Superior temporal gyrus (tissue), 1 donor: ENCODE data around the gene TNFRSF8.

Source experiments
- DNase-seq: peaks from one replicate; pipeline ENCODE4 v3.0.0-alpha.2; 2016; ENCODE audit errors: extremely low spot score

Gene TNFRSF8

DNA sequence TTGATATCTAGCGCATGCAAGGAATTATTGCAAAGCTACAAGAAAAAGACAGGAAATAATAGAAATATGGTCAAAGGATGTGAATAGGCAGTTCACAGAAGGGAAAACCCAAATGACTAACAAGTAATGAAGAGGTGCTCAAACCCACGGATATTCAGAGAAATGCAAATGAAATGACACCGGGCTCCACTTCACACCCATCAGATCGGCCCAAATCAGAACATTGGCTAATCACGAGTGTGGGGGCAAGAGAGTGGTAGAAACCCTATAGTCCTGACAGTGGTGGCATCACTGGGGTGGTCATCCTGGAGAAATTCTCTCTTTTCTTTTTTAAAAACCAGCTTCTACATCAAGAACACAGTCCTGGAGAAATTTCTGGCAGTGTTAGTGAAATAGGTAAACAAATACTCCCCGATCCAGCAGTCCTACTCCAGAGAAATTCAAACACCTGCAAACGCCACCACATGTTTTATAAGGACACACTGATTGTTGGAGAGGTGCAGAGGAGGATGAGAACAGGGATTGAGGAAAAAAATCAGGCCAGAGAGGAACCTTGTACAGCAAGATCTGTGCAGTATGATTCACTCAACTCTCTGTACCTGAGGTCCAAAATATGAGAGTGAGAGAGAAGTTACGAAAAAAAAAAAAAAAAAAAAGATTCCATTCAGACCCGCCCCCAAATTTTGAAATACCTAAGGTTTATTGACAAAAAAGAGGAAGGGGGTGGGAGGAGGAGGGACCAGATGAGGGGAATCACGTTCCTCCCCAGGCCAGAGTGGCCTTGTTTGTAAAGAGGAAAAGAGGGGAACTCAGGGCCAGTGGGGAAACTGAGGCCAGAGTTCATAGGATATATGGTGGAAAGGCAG, 94.5 kb downstream of the TNFRSF8 start:
- no peak for DNase-seq

DNA sequence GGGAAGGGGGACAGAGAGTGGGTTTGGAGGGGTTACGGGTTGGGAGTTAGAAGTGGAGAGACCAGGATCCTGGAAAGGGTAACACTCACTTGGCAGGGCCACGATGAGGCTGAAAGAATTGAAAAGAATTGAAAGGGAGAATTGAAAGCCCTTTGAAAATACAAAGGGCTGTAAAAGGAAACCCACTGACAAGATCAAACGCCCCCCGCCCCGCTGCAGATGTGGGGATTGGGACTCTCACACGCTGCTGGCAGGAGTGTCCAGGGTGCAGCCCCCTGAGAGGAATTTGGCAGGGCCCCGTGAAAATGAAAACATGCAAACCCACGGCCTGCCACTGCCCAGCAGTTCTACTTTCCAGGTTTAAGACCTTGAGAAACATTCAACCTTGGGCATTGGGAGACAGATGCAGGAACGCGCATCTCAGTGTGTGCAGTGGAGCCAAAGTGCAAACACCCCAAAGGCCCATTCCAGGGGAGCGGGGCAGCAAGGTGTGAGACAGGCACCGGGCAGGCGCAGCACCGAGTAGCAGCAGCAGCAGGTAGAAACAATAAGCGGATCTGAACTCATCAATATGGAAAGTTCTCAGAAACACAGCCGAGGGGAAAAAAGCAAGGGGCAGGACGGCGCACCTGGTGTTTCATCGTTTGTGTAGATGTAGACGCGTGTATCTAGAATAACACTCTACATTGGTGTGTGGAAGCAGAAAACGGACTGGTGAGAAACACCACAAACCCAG, 95.4 kb downstream of the TNFRSF8 start:
- no peak for DNase-seq

DNA sequence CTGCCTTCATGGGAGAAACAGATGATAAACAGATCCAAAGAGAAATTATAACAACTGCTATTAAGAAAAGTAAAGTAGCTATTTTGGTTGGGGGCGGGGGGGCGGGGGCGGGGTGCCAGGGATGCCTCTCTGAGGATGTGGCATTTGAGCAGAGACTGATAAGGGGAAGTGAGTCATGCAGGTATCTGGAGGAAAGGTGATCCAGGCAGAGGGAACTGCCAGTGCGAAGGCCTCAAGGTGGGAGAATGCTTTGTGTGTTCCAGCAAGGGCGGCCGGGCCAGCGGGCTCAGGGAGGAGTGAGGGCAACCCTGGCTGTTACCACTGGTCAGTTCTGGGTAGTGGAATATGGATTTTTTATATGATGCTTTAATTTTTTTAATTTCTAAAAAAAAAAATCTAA, 96.7 kb downstream of the TNFRSF8 start:
- DNase-seq, result no peak

DNA sequence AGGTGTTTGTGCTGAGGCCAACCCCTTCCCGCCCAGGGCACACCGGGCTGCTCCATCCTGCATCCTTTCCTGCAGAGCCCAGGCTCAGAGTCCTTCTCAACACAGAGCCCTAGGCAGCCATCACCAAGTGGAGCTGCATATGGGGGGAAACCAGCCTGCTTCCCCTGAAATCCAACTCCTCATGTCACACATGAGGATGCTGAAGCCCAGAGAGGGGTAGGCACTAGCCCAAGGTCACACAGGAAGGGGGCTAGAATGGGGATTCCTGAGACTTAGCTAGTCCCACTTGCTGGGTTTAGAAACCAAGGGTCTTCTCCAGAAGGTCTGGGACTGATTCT, 98.2 kb downstream of the TNFRSF8 start:
- DNase-seq, result no peak

DNA sequence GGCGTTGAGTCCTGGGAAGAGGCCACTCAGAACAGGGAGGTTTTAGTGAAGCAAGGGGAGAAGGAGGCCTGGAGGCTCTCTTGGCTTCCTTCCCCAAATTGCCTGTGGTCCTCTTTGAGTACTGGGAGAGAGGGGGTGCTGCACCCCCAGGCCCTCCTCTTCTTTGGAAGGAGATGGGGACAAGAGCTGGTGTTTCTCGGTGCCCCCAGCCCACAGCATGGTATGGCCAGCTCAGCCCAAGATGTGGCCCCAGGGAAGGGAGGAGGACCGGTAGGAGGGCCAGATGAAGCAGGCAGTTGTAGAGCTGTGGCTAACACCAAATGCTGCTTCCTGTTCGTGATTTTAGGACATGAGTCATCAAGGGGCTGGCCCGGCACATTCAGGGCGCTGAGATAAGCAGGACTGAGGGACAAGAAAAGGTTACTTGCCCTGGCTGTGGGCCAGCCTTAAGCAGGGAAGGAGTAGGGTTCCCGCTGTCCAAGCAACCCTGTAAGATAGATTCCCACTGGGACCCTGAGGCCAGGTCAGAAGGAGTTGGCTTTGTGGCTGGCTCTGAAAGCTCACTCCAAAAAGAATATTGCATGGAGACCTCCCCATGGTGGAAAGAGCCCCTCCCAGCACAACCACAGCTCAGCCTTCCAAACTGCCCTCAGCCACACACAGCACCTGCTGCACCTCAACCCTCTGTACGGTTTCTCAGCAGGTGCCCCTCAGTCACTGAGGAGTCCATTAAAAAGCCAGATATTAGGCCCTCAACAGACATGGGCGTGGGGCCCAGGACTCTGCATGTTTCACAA, 98.8 kb downstream of the TNFRSF8 start:
- DNase-seq, result peak; percentile 26

DNA sequence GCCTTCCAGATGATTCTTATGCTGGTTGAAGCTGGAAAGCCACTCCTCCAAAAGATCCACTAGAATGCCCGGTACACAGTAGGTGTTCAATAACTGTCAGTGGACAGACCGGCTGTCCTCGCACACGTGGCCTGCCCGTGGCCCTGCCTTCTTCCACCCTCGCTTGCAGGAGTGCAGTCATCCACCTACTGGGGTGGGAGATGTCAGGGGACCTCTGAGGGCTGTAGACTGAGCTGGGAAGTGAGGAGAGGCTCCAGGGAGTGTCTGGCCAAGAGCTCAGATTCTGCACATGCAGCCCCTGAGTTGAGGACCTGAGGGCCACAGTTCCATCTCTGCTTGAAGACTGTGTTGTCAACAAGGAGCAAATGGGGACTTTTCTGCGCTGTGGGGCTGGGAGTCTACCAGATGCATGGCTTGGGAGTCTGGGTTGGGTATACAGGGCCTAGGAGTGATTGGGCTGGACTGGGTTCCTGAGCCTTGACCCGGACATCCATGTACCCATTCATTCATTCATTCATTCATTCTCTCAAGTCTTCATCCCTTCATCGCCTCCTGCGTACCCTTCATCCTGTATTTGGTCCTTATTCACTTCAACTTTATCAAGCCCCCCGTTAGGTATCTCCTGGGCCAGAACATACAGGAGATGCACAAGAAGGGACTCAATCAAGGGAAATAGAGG, 99.5 kb downstream of the TNFRSF8 start:
- no peak for DNase-seq

DNA sequence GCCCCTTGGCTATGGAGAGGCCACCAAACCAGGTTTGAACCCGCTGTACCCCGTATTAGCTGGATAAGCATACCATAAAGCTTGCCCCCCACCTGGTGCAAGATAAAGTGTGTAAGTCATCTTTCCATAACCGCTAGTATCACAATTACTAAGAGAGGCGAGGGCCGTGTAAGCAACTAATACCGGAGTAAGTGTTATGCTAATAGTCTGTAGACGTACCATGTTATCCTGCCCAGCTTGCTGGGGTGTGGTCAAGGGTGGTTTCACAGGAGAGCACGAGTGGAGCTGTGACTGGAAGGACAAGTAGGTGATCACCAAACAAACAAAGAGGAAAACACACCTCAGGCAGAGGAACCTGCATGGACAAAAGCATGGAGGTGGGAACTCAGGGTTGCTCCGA, 100.1 kb downstream of the TNFRSF8 start:
- no peak for DNase-seq

DNA sequence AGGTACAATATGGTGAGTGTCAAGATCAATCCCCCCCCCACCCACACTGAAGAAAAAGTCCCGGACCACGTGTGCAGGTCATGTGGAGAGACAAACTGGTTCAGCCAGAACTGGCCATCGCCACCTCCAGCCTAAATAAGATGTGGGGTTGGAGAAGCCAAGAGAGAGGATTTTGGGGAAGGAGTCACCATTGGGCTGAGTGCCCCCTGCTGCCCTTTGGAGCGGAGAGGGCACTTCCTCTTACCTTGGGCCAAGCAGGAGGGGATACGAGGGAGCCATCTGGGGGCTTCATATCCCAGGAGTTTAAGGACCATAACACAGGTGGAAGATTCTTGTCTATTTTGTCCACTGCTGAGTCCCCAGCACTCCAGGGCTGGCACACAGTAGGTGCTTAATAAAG, 101.1 kb downstream of the TNFRSF8 start:
- no peak for DNase-seq

DNA sequence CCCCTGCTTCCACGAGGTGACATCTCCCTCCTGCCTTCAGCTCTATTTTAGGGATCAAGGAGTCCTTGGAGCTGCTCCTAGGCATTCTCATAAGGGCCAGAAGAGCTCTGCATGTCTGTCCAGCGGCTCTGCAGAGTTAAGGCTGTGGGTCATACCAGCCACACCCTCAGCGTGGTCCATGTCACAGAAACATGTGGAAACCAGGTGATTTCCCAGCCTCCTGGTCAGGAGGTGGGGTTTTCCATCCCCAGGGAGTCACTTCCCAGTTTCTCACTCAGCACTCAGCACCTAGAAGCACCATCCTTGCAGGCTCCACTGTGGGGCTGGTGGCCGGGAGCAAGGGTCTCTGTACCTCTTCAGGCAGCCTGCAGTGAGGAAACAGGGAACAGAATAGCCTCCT, 102.2 kb downstream of the TNFRSF8 start:
- no peak for DNase-seq

DNA sequence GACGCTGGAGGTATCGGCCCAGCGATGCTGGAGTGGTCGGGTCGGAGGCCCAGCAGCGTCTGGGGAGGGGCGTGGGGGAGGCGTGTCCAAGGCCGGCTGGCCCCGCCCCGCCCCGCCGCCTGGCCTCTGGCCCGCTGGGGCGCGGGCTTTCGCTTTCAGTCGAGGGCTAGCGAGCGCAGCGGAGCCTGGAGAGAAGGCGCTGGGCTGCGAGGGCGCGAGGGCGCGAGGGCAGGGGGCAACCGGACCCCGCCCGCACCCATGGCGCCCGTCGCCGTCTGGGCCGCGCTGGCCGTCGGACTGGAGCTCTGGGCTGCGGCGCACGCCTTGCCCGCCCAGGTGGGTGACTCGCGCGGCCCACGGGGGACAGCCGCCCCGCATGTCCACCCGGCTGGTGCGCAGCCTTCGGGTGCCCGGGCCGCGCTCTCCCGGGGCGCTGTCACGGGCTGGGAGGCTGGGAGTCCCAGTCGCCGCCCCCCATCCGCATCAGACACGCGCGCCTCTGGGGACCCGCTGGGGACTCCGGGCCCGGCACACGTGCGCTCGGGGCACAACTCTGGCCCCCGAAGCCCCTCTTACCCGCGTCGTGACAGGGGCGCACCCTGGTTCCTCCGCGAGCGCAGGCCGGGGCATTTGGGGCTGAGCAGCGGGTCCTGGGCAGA, 103.9 kb downstream of the TNFRSF8 start, which contains the start of gene TNFRSF1B:
TNFRSF1B (plus strand) TSS at position 158 of the 659 bp plus-strand sequence; CDS start at position 259, 101 bp downstream.
- no peak for DNase-seq

DNA sequence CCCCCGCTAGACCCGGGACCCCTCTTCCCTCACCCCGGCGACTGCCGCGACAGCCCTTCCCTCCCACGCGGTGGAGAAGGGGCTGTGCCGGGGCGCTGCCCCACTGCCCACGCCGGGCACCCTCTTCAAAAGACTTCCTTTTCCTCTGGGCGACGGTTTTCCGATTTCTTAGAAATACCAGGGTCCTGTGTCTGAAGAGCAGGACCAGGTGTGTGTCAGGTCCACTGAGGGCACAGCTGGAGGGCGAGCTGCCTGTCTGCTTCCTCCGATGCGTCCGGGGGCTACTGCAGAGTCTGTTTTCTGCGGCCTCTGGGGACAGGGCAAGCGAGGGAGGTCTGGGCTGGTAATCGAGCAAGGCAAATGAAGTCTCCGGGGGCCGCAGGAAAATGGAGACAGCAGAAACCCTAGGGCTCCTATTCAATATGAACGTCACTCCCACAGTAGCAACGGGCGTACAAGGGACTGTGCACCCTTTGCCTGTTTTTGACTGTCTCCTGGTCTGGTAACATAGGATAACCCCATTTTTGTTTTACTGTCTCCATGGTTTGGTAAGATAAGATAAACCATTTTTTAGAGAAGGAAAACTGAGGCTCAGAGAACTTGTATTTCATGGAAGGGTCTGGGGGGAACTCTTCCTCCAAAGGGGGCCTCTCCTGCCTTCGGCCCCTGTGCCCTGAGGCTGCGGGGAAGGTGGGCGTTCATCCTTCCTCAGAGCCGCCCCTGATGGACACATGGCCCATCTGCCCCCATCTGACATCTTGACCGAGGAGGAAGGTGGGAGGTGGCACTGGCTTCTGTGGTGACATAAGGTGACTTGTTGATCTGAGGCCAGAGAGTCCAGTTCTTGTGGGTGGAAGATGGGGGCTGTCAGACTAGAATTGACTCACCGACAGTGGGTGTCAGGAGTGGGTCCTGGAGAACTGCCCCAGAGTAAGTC, 104.7 kb downstream of the TNFRSF8 start:
- DNase-seq, result no peak

DNA sequence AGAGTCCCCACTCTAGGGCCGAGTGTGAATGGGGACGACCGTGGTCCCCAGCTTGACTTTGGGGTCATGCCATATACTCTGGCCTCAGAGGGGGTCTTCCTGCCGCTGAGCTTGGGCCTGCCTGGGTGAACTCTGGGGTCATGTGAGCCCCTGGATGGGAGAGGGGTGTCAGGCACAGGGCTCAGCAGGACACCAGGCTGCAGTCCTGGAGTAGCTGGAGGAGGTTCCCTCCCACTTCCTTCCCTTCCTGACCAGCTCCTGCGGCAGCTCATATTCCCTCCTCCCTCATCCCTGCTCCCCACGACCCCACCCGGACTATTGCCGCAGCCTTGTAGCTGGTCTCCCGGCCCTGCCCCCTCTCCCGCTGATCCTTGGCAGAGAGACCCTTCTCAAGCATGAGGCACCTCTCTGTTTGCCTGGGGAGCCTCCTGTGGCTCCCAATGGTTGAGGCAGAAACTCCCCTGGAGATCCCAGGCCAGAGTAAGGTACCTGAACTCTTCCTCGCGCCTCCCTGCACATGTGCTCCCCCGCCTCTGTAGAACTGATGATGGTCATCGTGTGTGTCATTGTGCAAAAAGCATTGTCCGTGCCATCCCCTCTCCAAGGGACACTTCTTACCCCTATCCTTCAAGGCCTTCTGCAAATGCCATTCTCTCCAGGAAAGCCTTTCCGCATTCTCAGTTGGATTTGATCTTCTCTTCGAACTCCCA, 105.5 kb downstream of the TNFRSF8 start:
- no peak for DNase-seq

DNA sequence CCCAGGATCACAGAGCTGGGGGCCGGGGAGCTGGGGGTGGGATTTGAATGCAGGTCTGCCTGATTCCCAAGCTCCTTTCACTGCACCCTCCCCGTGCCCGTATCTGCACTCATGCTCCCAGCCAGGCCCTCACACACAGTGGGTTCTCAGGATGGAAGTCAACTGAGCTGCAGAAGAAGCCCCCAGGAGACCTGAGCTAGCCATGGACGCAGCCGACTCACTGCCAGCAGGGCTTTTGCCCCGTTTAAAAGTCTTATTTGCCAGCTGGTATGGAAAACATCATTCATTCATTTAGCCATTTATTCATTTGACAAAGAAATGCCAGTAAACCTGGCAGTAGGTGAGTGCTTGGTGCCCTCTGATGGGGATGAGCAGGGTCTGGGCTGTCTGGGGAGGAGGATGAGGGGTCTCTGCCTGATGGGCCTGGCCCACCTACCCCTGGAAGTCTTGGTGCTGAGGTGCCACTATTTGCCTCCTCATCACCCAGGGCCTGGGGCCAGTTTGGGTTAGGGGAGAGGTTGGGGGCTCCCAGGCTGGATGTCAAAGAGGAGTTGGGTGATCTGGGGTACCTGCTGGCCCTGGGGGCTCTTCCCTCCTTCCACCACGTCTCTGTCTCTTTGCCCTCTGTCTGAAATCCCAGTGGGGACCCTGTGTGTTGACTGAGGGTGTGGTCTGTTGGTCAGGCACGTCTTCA, 106.5 kb downstream of the TNFRSF8 start:
- DNase-seq, result no peak

DNA sequence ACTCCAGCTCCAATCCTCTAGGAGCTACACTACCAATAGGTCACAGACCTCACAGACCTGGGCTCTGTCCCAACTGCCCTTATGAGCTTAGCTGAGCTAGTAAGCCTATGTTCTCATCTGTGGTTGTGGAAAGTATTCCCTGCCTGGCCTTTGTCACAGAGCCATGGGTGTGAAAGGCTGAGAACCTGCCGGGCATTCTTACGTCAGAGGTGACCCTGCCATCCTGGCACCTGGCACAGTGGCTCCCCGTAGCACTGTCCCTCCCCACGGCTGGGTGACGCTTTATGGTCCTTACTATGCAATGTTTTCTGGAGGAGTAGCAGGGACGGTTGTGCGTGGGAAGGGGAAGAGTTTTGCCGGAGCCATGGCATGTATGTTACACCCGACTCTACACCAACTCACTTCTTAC, 107.2 kb downstream of the TNFRSF8 start:
- no peak for DNase-seq

DNA sequence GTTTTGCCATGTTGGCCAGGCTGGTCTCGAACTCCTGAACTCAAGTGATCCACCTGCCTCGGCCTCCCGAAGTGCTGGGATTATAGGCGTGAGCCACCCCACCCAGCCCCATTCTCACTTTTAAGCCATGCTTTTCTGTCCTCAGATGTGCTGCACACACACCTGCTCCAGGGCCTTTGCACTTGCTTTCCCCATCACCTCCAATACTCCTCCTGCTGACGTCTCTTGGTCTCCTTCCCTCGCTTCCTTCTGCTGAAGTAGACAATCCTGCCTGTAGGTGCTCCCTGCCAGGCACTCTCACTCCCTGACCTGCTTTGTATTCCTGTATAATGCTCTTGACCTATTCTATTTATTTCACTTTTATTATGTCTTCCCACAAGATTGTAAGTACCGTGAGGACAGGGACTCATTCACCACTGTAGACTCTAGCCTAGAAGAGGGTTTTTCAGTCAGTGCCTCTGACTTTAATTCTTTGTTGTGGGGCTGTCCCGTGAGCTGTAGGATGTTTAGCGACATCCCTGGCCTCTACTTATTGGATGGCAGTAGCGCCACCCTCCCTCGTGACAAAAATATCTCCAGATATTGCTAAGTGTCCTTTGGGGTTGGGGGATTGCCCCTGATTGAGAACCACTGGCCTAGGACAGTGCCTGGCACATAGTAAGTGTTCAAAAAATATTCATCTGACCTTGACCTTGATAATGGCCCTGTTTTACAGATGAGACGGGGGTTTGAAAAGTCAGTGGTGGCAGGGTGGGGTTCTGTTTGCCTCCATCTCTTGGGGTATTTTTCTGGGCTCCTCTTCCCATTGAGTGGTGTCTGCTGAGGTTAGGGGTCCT, 108.3 kb downstream of the TNFRSF8 start:
- no peak for DNase-seq

DNA sequence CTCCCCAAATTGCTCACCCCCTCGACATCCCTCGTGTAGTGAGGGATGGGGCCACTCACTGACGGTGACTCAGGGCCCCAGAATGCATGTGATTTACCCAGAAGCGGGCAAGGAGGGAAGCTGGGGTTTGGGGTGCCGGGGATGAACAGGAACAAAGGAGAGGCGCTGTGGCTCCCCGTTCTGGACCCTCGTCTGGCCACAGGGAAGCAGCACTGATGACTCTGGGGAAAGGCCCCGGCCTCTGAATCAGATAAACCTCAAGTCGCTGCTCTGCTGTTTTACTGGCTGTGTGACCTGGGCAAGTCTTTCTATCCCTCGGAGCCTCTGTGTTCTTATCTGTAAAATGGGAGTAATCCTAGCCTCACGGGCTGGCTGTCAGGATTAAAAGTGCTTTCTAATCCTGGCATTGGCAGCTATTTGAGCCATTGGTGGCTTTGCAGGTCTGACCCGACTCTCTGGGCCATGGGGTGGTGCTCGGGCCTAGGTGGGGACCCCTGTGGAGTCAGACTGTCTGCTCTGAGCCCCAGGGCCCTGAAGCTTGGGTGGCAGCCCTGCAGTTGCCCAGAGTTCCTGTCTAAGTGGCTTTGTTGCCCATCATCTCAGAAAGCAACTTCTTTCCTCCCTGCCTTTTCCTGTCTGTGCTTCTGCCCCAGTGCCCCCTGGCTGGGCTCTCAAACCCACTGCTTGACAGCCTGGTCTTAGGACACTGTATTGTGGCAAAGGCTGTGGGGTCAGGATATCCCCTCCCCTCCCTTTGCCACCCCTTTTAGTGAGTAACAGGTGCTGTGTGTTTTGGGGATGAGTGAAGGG, 109.1 kb downstream of the TNFRSF8 start:
- no peak for DNase-seq

DNA sequence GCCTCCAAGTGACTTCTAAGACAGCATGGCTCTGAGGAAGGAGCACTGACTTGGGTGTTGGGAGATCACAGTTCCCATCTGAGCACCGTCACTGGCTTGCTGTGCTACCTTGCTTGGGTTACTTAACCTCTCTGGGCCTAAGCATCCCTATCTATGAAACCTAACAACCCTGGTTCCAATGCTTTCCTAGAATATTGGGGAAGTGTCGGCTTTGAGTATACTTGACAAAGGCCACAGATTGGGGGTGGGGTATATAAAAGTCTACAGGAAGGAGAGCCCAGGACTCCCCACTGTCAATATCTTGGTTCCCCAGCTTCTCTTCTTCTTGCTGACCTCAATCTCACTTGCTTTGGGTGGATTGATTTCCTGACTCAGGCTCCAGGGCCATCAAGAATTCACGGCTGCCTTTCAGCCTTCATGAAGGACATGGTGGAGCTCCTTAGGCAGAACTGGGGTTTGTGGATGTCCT, 110.0 kb downstream of the TNFRSF8 start:
- no peak for DNase-seq
